ENCODE results near the gene ANTXRL. TPM values are rescaled to one million over a fixed set of nuclear protein-coding genes. Genes with fewer than 3 reads are reported as not detected.
A peak's percentile ranks its signal among the peaks of the same experiment; 100 is the strongest.
"Not testable (repeated sequence)": the region's sequence is repeated elsewhere in the genome, so short reads cannot be mapped to it uniquely, and the experiment has no call there.

Gene ANTXRL
- not detected for total RNA-seq

DNA sequence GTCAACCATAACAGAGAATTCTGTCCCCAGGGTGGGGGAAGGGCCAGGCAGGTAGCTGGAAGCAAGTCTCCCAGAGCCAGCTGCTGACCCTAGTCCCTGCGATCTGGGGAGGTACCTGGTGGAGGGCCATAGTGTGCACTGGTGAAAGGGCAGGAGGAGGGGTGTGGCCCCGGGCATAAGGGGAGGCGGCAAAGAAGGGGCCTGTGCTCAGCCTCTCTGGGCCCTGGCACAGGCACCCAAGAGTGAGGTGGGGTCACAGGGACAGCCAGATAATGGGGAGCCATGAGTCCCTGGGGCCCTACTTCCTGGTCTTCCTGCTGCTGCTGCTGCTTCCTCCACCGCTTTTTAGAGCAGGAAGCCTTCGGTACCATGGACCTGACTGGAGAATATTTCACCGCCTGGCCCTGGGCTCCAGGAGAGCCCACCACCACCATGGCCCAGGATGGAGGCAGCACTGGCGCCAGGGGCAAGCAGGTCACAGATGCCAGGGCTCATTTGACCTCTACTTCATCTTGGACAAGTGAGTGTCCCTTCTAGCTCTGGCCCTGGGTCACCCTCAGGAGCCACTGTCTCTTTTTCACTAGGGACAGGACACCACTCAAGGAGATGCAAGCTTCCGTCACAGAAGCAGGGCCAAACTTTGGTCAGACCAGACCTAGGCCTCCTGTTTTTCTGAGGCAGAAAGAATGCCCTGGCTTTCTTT lies at the start of gene ANTXRL:
TSS of gene ANTXRL (plus strand) at position 7 of the 703 bp plus-strand sequence. CDS start at position 273, 266 bp downstream.
- ATAC-seq (no peak), DNase-seq (ENCODE audit: low spot score) (peak; percentile 44)

DNA sequence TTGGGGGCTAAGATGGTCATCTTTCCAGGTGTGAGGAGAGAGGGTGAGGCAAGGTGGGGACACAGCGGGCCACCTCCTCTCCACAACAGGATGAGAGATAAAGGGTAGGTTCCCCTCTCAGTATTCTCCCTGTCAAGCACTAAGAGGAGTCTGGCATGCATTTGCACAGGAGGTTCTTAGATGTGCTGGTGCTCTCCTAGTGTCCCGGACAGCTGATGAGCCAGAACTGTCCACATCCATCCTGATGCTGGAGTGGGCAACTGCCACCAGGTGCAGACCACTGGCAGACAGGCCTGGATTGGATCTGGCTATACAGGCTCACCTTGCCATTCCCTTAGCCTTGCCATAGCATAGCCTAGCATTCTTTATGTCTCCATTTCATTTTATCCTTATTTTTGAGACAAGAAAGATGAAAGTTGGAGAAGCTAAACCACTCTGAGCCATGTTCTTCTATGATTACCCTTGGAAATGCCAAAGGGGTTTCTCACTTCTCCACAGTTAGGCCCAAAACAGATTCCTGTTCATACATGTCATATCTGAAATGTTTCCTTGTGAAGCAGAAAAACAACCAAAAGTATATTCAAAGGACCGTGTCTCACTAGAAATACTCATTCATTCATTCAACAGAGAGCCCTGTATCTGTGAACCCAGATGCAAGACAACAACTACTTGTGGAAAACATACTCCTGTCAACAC lies 48.8 kb upstream of the ANTXRL start:
- ATAC-seq (no peak), DNase-seq (ENCODE audit: low spot score) (peak; percentile 31)

DNA sequence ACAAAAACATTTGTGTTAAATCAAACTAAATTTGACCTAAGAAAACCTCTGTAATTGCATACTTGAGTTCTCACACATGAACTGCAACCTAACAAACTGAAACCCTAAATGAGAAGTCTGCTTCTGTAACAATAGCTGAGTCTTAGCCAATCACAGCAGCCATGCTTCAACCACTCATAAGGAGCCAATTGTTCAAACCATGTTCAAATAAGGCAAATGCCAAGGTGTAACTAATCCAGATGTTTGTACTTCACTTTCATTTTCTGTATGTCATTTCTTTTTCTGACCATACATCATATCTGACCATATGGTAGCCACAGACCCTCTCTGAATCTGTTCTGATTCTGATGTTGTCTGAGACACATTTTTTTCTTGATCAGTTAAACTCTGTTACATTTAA lies 47.5 kb upstream of the ANTXRL start:
- no peak for ATAC-seq
- DNase-seq (ENCODE audit: low spot score), result no peak

DNA sequence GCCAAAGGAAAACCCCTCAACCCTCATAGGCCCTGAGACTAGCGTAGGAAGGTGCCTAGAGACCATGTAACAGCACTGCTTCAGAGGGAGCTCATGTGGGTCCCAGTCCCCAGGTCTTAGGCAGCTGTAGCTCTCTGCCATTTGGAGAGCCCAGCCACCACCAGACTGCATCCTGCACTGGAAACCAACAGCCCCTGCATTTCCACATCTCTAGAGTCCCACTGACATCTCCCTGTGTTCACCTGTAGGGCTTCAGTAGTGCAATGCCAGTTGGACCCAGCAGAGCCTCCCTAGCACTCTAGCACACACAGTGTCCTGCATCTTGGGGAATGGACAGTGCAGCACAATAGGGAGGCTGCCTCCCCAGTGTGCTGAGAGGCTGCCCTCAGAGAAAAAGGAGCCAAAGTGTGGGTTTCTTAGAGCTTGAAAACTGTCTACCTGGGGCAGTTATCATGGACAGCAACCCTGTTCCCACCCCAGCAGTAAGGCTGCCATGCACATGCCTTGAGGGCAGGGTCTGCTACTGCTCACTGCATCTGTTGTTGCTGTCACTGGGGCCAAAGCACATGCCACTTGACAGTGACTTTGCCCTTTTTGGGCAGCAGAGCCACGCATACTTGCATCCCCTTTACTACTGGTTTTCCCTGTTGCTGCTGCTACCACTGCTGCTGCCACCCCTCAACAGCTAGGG lies 46.7 kb upstream of the ANTXRL start:
- DNase-seq (ENCODE audit: low spot score) (no peak), ATAC-seq (no peak)

DNA sequence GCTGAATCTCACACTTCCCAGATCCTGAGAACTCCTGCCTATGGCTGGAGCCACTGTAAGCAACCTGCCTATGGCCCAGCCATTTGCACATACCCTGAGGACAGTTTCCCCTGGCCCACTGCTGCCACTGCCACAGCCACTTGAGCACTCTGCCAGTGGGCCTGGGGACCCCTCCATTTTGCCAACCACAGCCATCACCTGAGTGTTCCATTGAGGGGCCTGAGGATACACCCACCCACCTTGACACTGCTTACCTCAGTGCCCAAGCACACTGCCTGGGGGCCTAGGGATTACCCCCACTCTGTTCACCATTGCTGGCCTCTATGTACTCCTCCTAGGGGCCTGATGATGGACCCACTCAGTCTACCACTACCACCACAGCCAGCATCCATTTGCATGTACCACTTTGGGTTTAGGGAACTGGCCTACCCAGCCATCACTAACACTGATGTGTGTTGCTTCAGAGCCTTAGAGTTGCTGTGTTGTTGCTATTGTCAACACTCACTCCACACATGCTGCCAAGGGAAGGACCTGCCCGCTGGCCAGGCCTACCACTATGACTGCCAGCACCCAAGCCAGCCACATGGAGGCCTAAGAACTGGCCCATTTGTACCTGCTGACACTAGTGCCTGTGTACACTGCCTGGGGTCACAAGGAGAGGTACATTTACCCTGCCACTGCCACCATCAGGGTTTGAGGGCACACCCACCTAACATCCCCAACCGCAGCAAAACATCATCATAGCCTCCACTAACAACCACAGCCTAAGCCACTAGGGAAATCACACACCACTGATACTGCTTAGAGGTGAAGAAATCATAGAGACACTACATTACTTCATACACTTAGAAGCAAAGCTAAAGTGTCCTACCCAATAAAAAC lies 45.9 kb upstream of the ANTXRL start:
- DNase-seq (ENCODE audit: low spot score) (no peak), ATAC-seq (no peak)

DNA sequence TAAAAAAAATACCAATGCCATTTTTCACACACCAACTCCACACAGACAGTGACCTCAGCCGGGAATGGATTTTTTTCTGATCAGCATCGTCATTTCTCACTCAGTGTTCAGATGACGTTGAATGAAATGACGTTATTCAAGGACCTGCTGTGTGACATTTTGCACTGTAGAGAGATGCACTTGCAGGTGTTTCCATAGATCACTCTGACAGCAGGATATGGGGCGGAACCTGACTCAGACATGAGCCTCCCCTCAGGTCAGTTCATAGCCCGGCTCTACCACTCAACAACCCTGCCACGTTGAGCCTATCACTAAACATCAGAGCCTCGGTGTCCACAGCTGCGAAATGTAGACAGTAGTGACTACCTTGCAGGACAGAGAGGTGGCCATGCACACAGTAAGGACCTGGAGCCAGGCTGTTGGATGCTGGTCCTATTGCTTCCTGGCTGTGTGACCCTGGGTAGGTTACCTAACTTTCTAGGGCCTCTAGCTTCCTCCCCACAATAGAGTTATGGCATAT lies 41.4 kb upstream of the ANTXRL start:
- no peak for DNase-seq (ENCODE audit: low spot score)
- ATAC-seq, result no peak

DNA sequence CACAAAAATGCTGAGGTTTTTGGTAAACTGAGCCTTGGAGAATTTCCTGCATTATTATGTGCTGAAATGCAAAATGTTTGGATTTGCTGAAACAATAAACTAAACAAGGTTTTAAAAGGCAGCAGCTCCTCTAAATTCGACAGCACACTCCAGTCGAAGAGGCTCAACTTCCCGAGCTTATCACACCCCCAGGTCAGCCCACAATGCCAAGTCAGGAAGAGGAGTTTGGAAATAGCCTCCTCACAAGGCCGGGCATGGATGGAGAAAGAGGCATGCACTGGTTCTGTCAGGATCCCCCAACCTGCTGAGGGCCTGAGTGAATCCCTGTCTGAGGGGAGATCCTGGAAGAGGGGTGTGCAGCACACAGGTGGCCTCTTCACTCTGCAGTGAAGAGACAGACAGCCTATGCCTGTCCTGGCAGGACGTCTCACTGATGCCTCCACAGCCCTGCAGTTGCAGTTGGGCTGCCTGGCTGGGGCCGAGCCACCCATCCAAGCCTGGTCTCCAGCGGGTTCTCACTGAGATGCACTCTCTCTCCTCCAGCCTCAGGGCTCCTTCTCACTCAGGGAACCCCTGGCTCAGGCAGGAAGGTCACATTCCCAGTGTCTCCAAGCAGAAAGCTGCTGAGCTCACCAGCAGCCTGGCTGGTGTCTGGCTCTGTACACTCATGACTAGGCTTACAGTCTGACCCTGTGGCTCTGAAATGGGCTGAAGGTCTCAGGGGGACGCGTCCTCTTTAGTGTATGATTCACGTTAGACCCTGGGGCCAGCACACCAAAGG lies 40.2 kb upstream of the ANTXRL start:
- DNase-seq (ENCODE audit: low spot score); ATAC-seq: not testable (repeated sequence)

DNA sequence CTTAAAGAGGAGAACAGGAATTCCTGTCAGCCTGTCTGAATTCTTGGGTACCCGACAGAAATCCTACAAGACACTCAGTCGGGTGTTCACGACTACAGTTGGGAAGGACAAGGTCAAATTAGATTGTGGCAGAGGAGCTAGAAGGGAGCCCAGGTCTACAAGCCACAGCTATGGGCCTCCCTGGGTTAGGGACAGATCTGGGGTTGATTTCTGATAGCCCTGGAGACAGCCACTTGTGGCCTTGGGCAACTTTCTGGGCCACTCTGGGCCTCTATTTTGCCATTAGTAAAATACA lies 39.7 kb upstream of the ANTXRL start:
- peak; percentile 34 for DNase-seq (ENCODE audit: low spot score)
- no peak for ATAC-seq

DNA sequence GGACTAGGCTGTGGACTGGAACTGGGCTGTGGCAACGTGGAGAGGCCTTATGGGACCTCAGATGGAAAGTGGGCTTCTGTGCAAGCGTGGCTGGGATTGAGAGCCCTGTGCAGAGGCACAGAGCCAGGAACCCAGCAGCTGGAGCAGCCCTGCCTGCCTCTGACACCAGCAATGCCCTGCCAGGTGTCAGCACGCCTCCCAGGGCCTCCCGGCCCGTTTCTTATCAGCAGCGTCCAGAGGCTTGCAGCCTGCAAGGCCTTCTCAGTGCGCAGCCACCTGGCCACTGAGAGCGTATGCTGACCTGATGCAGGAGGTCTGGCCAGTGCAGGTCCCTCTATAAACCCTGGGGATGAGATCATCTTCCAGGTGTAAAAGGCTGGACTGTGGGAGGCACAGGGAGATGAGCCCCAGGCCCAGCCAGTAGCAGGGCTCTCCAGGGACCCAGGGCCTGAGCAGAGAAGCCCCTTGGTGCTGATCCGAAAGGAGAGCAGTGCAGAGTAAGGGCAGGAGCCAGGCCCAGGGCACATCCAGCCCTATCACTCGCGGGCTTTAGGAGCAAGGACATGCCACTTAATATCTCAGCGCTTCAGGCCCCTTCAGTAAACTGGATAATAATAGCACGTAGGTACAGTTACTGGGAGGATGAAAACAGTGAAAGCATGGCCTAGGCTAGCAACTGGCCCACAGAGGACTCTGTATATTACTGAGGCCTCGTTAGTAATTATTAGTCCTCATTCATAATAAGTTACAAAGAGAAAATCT lies 38.8 kb upstream of the ANTXRL start:
- ATAC-seq, result no peak

DNA sequence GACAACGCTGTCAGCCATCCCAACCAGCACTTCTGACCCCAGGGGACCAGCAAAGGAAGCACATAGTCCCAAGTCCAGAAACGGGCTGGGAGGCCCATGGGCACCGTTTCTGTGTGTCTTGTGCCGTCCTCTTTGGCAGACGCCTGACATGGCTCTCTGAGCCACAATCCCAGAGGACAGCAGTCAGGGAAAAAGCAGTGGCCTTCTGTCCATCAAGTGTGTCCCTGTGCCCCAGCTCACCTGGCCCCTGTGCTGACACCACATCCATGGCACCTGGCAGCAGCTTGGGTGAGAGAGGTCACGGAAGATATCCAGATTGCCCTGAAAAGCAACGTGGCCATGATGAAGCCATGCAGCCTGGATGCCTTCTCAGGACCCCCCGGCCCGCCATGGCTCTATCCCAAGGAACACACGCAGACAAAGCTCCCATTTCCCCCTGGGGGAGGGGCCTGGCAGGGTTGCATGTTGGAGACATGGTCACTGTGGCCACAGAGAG lies 38.1 kb upstream of the ANTXRL start:
- DNase-seq (ENCODE audit: low spot score) (peak; percentile 42), ATAC-seq (no peak)

More for the DNA sequence above, 38.8 kb upstream of the ANTXRL start:
- DNase-seq (ENCODE audit: low spot score), result peak; percentile 41

DNA sequence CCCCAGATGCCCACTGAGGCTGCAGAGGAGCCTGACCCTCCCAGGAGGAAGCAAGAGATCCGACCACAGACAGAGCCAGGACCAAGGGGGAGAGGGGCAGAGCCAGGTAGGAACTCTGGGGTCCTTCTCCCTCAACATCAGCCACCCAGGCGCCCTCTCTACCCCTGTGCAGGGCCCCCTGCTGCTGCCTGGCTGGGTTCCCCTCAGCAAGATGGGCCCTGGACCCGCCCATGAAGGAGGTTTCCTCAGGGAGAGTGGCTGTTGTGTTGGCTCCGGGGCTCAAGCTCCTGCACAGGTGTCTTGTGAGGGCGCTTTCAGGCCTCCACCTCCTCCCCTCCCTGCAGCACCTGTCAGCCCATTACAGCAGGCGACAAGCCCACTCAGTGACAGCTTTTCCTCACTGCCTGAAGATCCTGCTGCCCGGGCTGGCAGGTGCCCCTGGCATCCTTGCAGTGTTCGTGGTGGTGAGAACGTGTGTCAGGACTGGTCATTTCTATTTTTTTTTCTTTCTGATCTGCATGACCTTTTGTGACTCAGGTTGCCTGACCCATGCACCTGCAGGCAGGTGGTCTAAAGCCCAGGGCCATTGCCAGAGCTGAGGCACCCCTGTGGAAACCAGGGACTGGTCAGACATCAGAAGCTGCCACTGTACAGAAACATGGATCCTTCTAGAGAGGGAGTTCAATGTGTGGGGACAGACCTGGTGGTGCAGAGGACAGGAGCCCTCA lies 37.0 kb upstream of the ANTXRL start:
- peak; percentile 41 for DNase-seq (ENCODE audit: low spot score)
- ATAC-seq, result not testable (repeated sequence)

DNA sequence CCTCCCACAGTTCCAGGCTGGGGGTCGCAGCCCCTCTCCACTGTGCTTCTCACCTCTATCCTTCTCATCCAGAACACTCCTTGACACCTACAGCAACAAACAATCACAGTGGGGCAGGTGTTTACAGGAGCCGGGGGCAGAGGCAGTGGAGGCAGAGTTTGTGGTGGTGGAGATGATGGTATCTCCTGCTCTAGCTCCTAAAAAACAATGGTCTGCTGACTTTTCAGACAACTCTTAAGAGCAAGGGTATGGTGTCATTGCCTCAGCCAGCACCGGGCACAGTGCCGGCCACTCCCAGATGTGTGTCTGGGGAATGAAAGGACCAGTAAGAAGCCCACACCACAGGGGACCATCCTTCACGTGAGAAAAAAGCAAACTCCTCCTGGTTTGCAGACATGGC lies 36.3 kb upstream of the ANTXRL start:
- ATAC-seq (no peak), DNase-seq (ENCODE audit: low spot score) (peak; percentile 31)

DNA sequence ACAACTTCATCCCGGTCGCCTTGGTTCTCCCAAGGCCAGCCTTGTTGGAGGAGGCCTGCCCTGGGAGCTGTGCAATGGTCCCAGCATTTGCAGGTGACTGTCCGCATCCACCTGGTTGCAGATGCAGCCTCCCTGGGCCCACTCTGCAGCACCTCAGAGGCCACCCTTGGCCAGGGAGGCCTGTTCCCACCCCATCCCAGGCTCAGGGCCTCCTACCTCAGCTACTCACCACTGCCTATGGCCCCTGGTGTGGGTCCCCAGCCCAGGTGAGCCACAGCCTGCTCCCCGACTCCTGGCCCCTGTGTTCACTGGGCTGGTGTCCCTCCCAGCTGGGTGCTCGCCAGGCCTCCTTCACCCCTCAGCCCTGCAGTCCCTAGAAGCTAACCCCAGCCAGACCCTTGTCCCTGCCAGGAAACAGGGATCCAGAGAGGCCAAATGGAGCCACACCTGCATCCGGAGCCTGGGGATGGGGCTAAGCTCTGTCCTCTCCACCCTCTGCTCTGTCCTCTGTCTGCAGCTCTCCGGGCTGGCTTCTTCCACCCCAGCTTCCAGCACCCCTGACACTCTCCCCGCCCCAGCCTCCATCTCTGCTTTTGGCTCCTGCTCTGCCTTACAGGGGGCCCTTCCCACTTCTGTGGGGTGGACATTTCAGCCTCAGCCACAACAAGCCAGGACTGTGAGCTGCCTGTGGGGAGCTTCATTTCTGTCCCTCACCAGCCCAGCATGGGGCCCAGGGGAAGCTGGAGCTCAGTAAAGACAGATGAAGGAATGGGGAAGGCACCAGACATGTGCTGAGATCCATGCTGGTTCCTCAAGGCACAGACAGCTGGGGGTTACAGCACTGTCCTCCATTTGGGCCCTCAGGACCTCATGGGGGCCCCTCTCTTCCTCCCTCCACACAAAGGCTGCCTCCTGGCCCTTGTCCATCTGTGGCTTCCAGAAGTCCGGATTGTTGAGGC lies 35.6 kb upstream of the ANTXRL start:
- DNase-seq (ENCODE audit: low spot score), result peak; percentile 46
- ATAC-seq, result no peak

DNA sequence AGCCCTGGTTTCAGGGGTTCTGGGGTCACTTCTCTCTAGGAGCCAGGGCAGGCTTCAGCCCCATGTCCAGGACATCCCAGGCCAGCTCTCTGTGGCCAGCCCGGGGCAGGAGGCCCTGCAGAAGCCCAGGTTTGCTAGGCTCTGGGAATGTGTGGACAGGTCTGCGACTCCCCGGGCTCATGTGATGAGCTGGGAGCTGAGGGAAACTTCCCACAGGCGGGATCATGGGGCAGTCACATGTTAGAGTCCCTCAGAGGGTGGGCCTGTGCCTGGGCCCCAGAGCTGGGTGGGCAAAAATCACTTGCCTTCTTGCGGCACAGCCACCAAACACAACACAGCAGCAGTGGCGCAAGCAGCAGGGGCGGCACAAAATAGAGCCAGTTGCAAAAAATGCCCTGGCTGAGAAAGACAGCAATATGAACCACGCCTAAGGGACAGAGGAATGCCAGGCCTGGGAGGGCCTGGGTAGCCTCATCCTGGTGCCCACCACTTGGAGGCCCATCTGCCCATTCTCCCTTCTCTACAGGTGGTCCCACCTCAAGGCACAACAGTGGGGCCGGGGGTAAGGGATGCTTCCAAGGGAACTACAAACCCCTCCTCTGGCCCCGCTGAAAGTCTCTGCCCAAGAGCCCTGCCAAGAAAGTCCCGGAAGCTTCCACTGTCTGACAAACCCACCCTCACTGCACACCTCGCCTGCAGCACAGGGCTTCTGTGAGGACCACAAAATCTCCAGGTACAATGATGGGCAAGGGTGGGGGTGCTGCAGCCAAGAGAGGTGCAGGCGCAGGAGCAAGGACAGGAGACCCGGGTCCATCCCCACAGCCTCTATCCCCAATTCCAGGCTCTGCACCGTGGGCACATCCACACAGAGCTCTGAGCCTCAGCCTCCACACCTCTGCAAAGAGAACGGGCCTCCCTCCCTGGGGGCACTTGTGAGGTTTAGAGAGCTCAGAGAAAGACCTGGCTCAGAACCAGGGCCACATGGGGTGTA lies 34.6 kb upstream of the ANTXRL start:
- DNase-seq (ENCODE audit: low spot score) (peak; percentile 44), ATAC-seq (no peak)

DNA sequence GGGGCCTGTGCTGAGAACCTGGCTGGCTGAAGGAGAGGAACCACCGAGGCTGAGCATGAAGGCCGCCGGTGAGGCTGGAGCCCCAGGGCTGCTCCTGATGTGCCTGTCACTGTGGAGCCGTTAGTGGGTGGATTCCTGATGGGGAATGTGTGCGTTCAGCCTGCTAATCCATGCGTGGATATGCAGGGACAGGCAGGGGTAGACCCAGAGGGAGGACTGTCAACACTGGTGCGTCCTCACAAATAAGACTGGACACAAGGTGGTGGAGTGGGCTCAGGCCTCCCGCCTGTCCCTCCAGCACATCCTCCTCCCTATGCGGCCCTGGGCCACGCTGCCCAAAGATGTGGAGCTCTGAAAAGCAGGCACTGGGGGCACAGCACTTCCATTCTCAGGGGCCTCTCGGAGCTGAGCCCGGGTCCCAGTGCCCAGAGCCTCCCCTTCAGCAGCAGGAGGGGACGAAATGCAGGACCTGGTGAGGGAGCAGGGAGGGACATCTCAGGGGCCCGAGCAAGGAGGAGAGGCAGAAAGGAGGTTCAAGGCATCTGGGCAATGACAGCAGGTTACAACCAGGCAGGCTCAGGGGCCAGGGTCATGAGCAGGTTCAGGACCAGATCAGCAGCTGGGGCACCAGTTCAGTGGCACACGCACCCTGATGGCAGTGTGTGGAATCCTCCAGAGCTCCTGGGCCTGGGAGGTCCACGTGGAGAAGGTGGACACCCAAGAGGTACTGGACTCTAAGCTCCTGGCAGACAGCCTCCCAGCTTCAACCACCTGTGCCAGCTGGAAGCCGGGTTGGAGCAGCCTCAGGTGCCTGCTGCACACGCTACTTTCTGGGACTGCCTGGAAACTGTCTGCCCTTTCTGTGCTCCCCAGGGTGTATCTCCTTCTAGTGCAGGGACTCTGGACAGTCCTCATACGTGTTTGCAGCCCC lies 33.5 kb upstream of the ANTXRL start:
- ATAC-seq (peak; percentile 88), DNase-seq (ENCODE audit: low spot score) (peak; percentile 84)
